H1 (cell line): ENCODE measurements around the gene KCTD19.

Experiments used
- CBX5 ChIP-seq: fragments of 300-800, 300-1000 bp; sonication (generic); IDR thresholded peaks from 2 replicates; pipeline ENCODE4 v1.7.1; 2016; ENCODE audit warnings: antibody characterized with exemption, low read length, low read depth
- CEBPB ChIP-seq: IDR thresholded peaks from 2 replicates; pipeline ENCODE4 v1.6.1; 2012; ENCODE audit warnings: low read depth, low read length
- EGR1 ChIP-seq: IDR thresholded peaks from 2 replicates; pipeline ENCODE4 v1.6.1; 2011; ENCODE audit warnings: low read depth, low read length, borderline replicate concordance
- EZH2 ChIP-seq: fragments of 200-600 bp; sonication (generic); IDR thresholded peaks from 2 replicates; pipeline ENCODE4 v1.7.1; 2012; ENCODE audit warnings: low read depth, mild to moderate bottlenecking, moderate library complexity, low read length, inconsistent platforms; ENCODE audit not compliant: severe bottlenecking
- HDAC2 ChIP-seq, 2 experiments: fragments of 300-600 bp in 1 of 2; sonication (generic) in 1 of 2; IDR thresholded peaks; 2 replicates each; pipeline ENCODE4 v1.6.1; 2011 to 2012; ENCODE audit warnings: low read depth in 2 of 2, low read length in 2 of 2, mild to moderate bottlenecking in 2 of 2, moderate library complexity in 2 of 2, borderline replicate concordance in 1 of 2, inconsistent platforms in 1 of 2
- NRF1 ChIP-seq: IDR thresholded peaks from 2 replicates; pipeline ENCODE4 v1.6.1; 2011; ENCODE audit warnings: mild to moderate bottlenecking, low read depth, low read length, improper control_type of control experiment
- POLR2A ChIP-seq, 2 experiments: IDR thresholded peaks; 1 replicate in 1 of 2; 2 replicates in 1 of 2; pipeline ENCODE4 v1.6.1; 2011; ENCODE audit warnings: low read depth in 2 of 2, low read length in 2 of 2, mild to moderate bottlenecking in 2 of 2; ENCODE audit errors: control extremely low read depth in 1 of 2
- POLR2AphosphoS5 ChIP-seq: IDR thresholded peaks from 2 replicates; pipeline ENCODE4 v1.6.1; 2011; ENCODE audit warnings: low read depth, low read length
- RAD21 ChIP-seq, 2 experiments: IDR thresholded peaks in 1 of 2; conservative IDR thresholded peaks in 1 of 2; 2 replicates each; pipeline ENCODE4 v1.6.1; 2011; ENCODE audit warnings: low read depth in 2 of 2, low read length in 2 of 2, improper control_type of control experiment in 1 of 2, inconsistent platforms in 1 of 2, mild to moderate bottlenecking in 1 of 2, moderate library complexity in 1 of 2
- RFX5 ChIP-seq: IDR thresholded peaks from 2 replicates; pipeline ENCODE4 v1.6.1; 2011; ENCODE audit warnings: low read depth, low read length, improper control_type of control experiment, borderline replicate concordance
- RNF2 ChIP-seq: fragments of 200-900, 300-1000 bp; sonication (generic); IDR thresholded peaks from 2 replicates; pipeline ENCODE4 v1.7.1; 2016; ENCODE audit warnings: borderline replicate concordance, low read depth, mild to moderate bottlenecking, antibody characterized with exemption, low read length; ENCODE audit not compliant: poor library complexity, severe bottlenecking; ENCODE audit errors: missing control alignments
- TAF1 ChIP-seq: IDR thresholded peaks from 2 replicates; pipeline ENCODE4 v1.6.1; 2011; ENCODE audit warnings: mild to moderate bottlenecking, low read depth, low read length
- ZNF274 ChIP-seq: IDR thresholded peaks from 2 replicates; pipeline ENCODE4 v1.7.0; 2012; ENCODE audit warnings: low read length, borderline replicate concordance; ENCODE audit errors: extremely low read depth
- TF ChIP-seq, protein P1 (sequence below), 3 experiments: IDR thresholded peaks; 1 replicate in 2 of 3; 2 replicates in 1 of 3; pipeline versions ENCODE4 v1.5.1 to v1.6.1; 2011; ENCODE audit warnings: low read length in 3 of 3, mild to moderate bottlenecking in 3 of 3, inconsistent platforms in 2 of 3, low read depth in 1 of 3, moderate library complexity in 1 of 3; ENCODE audit not compliant: insufficient read depth in 1 of 3; ENCODE audit errors: control extremely low read depth in 1 of 3

DNA sequence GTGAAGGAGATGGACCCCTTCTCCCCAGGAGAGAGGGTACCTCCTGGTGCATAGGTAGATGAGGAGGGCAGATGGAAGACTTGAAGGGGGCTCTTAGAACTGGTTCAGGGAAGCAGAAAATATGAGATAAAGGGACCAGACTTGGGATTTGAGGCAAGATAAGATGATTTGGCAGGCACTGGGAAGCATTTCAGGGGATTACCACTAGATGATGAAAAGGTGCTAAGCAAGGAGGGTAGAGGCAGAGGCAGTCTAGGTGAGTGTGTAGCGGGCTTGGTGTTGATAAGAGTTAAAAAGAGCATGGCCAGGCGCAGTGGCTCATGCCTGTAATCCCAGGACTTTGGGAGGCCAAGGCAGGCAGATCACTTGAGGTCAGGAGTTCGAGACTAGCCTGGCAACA lies 63.3 kb downstream of the KCTD19 start:
- TF ChIP-seq, protein P1, sequence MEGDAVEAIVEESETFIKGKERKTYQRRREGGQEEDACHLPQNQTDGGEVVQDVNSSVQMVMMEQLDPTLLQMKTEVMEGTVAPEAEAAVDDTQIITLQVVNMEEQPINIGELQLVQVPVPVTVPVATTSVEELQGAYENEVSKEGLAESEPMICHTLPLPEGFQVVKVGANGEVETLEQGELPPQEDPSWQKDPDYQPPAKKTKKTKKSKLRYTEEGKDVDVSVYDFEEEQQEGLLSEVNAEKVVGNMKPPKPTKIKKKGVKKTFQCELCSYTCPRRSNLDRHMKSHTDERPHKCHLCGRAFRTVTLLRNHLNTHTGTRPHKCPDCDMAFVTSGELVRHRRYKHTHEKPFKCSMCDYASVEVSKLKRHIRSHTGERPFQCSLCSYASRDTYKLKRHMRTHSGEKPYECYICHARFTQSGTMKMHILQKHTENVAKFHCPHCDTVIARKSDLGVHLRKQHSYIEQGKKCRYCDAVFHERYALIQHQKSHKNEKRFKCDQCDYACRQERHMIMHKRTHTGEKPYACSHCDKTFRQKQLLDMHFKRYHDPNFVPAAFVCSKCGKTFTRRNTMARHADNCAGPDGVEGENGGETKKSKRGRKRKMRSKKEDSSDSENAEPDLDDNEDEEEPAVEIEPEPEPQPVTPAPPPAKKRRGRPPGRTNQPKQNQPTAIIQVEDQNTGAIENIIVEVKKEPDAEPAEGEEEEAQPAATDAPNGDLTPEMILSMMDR (IDR thresholded peaks at IDR 0.05; ENCODE audit: control extremely low read depth in 1 of 3, insufficient read depth in 1 of 3, low read depth in 1 of 3, low read length in 3 of 3), result no peak
- no peak for TF ChIP-seq POLR2A (IDR thresholded peaks at IDR 0.05; ENCODE audit: control extremely low read depth in 1 of 2, low read depth in 2 of 2, low read length in 2 of 2)
- TF ChIP-seq EGR1, result no peak
- no peak for TF ChIP-seq RNF2
- TF ChIP-seq TAF1, result no peak
- TF ChIP-seq NRF1, result no peak
- TF ChIP-seq RFX5, result no peak
- no peak for TF ChIP-seq CBX5
- no peak for TF ChIP-seq ZNF274
- no peak for TF ChIP-seq HDAC2 (IDR thresholded peaks at IDR 0.05; ENCODE audit: borderline replicate concordance in 1 of 2, low read depth in 2 of 2, low read length in 2 of 2)
- no peak for TF ChIP-seq POLR2AphosphoS5
- TF ChIP-seq RAD21 (IDR thresholded peaks at IDR 0.05 in 1 of 2, conservative IDR thresholded peaks at IDR 0.05 in 1 of 2; ENCODE audit: low read depth in 2 of 2, low read length in 2 of 2), result no peak
- TF ChIP-seq CEBPB, result no peak
- no peak for TF ChIP-seq EZH2
